Activated CD4-positive, alpha-beta T cell treated with anti-CD3 and anti-CD28 coated beads, Interleukin-2, amount 50 U/mL, for 4 hours (primary cell): ENCODE data around the gene HEXIM2.

ENCODE experiments used
- DNase-seq, 2 experiments: peaks; one replicate each; pipeline ENCODE4 v3.0.0-alpha.2; 2020

Gene HEXIM2

GRCh38 chr17:45145035-45145389 lies 16.7 kb upstream of the HEXIM2 start:
- no peak for DNase-seq

- no peak for DNase-seq
Observed at GRCh38 chr17:45146166-45146565, 15.5 kb upstream of the HEXIM2 start.

GRCh38 chr17:45146592-45146889 lies 15.1 kb upstream of the HEXIM2 start:
- no peak for DNase-seq

GRCh38 chr17:45146890-45147580 lies 14.6 kb upstream of the HEXIM2 start:
- no peak for DNase-seq

- DNase-seq, result peak; percentile 70 to 74
Observed at GRCh38 chr17:45147581-45148182, 14.0 kb upstream of the HEXIM2 start.

GRCh38 chr17:45148183-45149036 lies 13.3 kb upstream of the HEXIM2 start, which contains the start of gene HEXIM1:
HEXIM1 (plus strand) TSS chr17:45148475; CDS start chr17:45149191, 716 bp downstream.
- peak; percentile 98 to 99 for DNase-seq

GRCh38 chr17:45149037-45149668 lies 12.5 kb upstream of the HEXIM2 start:
- peak; percentile 54 to 57 for DNase-seq

- peak in 1 of 2 experiments; percentile 13 for DNase-seq
Observed at GRCh38 chr17:45149669-45150664, 11.7 kb upstream of the HEXIM2 start.

- DNase-seq, result no peak
Observed at GRCh38 chr17:45150911-45151809, 10.5 kb upstream of the HEXIM2 start.

- DNase-seq, result no peak
Observed at GRCh38 chr17:45155029-45155428, 6.6 kb upstream of the HEXIM2 start.

- no peak for DNase-seq
Observed at GRCh38 chr17:45155483-45155882, 6.2 kb upstream of the HEXIM2 start.

GRCh38 chr17:45156242-45156641 lies 5.4 kb upstream of the HEXIM2 start:
- DNase-seq, result no peak

GRCh38 chr17:45160447-45161287 lies 1.0 kb upstream of the HEXIM2 start:
- peak; percentile 45 to 50 for DNase-seq

- no peak for DNase-seq
Observed at GRCh38 chr17:45162025-45162687, 481 bp downstream of the HEXIM2 start.

- no peak for DNase-seq
Observed at GRCh38 chr17:45164734-45165269, 3.1 kb downstream of the HEXIM2 start.

- DNase-seq, result no peak
Observed at GRCh38 chr17:45168991-45169752, 7.5 kb downstream of the HEXIM2 start.

- no peak for DNase-seq
Observed at GRCh38 chr17:45170280-45170930, 8.7 kb downstream of the HEXIM2 start.

GRCh38 chr17:45170931-45171337 lies 9.3 kb downstream of the HEXIM2 start:
- DNase-seq, result no peak
